ENCODE data around the gene AGRN. TPM values are rescaled to one million over a fixed set of nuclear protein-coding genes. Genes with fewer than 3 reads are reported as not detected.
A peak's percentile ranks its signal among the peaks of the same experiment; 100 is the strongest.

AGRN gene
- total RNA-seq, 4 donors from 2014 or later = 20.0 to 35.8 (median 32.0) TPM

GRCh38 chr1:995665-996633, 24.0 kb upstream of the AGRN start:
- Histone ChIP-seq H3K27ac (no peak overlapping the region), H3K27me3 (peaks cover 0 to 85% (median 3%) of the 10 kb centered on the region in 4 donors), H3K9me3 (peaks cover 0 to 14% (median 6%) of the 10 kb centered on the region in 3 donors), H3K4me3 (no peak overlapping the region), H3K36me3 (no peaks in the 10 kb centered on the region), H3K4me1 (peaks cover 11 to 43% (median 28%) of the 10 kb centered on the region in 3 donors)
- intact Hi-C loops (cut with DNase I) = no loop called here
- no peak for DNase-seq
- 35 to 68% methylated on average over 9 to 10 of the region's 30 CpGs for WGBS, 2 donors
- TF ChIP-seq POLR2A (IDR thresholded peaks at IDR 0.05) = no peak
- TF ChIP-seq CTCF (IDR thresholded peaks at IDR 0.05) = no peak

DNA sequence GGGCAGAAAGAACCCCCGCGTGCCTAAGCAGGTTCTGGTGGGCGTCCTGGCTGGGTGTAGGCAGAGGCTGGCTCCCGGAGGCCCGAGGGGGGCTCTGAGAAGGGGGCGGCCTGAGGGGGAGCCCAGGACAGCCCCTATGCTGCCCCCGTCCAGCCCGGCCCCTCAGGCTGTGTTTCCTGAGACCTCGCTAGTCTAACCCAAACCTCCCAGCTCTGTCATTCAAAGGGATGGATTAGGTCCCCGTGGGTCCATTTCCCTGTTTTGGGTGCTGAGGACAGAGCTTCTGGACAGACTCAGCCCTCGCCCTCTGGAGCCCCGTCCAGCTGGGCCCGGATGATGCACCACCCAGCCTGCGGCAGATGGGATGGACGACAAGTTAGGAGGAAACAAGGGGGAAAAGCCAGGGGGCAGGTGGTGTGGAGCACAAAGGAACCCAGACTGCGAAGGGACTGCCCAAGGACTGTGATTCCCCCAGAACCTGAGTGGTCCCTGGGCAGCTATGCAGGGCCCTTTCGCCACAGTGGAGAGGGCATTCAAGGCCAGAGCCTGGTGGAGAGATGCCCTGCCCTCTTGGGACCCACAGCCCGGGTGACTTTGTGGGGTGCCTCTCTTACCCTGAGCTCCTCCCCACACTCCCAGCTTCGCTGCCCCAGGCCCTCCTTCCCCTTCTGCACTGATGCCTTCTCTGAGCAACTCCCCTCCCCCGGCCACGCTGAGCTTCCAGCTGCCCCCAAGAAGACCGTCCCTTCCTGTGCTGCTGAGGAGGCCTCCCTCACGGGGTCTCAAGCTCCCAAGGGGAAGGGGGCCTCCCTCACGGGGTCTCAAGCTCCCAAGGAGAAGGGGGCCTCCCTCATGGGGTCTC, 22.8 kb upstream of the AGRN start:
- Histone ChIP-seq H3K27ac (no peak overlapping the region), H3K27me3 (peaks cover 0 to 89% (median 3%) of the 10 kb centered on the region in 4 donors), H3K36me3 (no peaks in the 10 kb centered on the region), H3K4me3 (no peak overlapping the region), H3K9me3 (peaks cover 0 to 7% (median 1%) of the 10 kb centered on the region in 3 donors), H3K4me1 (peaks cover 14 to 54% (median 37%) of the 10 kb centered on the region in 3 donors)
- intact Hi-C loops (cut with DNase I) = no loop called here
- TF ChIP-seq CTCF (IDR thresholded peaks at IDR 0.05) = no peak
- TF ChIP-seq POLR2A (IDR thresholded peaks at IDR 0.05) = no peak
- DNase-seq = no peak
- 56 to 90% methylated on average over 2 of the region's 24 CpGs for WGBS, 2 donors

DNA sequence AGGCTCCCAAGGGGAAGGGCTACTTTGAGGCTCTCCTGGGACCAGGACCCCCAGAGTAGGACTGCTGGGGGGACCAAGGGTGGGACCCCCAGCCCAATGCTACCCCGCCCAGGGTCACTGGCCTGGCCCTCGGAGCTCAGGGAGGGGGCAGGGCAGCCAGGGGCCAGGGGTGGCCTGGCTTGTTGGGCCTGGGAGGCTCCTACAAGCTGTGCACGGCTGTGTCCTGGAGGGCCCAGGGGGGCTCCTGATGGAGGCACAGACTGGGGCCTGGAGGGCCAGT, 22.3 kb upstream of the AGRN start:
- DNase-seq = no peak
- intact Hi-C loops (cut with DNase I) = no loop called here
- no peaks in the 10 kb centered on the region for H3K36me3 ChIP-seq
- WGBS, 2 donors = no CpG with 5 or more reads among the region's 3 CpGs
- H3K4me3 ChIP-seq = peak overlapping the region in 1 of 4 donors; percentile 78
- peaks cover 0 to 92% (median 3%) of the 10 kb centered on the region in 4 donors for H3K27me3 ChIP-seq
- peaks cover 14 to 55% (median 38%) of the 10 kb centered on the region in 3 donors for H3K4me1 ChIP-seq
- TF ChIP-seq CTCF (IDR thresholded peaks at IDR 0.05) = no peak
- TF ChIP-seq POLR2A (IDR thresholded peaks at IDR 0.05) = no peak
- H3K27ac ChIP-seq = no peak overlapping the region
- peaks cover 0 to 1% (median 0%) of the 10 kb centered on the region in 3 donors for H3K9me3 ChIP-seq

DNA sequence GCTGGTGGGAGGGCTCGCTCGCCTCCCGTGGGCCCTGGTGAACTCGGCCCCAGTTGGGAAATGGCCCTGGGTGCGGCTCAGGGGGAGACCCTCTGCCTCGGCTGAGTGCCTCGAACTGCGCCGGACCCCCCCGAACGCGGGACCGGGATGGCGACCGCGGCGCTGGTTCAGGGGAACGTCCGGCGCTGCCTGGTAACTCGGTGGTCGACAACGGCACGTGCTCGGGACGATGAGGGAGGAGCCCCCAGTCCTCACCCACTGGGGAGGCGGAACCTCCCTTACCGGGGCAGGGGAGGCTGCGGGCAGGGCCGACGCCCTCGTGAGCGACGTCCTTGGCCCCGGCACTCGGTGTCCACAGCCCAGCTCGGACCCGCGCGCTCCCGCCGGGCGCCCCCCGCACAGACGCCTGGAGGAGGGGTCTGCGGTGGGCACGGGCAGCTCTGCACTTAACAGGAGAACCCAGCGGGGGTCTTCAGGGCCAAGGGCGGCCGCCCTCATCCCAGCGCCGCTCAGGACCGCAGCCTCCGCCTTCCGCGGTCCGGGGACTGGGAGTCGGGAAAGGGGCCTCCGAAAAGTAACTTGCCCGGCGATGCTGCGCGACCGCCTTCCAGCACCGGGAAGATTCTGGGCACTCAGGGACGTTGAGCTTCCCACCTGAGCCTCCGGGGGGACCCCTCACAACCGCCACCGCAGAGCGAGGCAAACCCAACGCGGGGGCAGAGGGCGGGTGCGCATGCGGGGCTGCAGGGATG, 21.8 kb upstream of the AGRN start:
- peaks cover 14 to 55% (median 38%) of the 10 kb centered on the region in 3 donors for H3K4me1 ChIP-seq

More for the DNA sequence above, 21.8 kb upstream of the AGRN start:
- Histone ChIP-seq H3K27ac (peak overlapping the region in 2 of 4 donors; percentile 94 to 97), H3K4me3 (peak overlapping the region; percentile 59 to 78 (median 68)), H3K36me3 (no peaks in the 10 kb centered on the region), H3K9me3 (no peaks in the 10 kb centered on the region), H3K27me3 (peaks cover 0 to 92% (median 3%) of the 10 kb centered on the region in 4 donors)
- no CpG with 5 or more reads among the region's 75 CpGs for WGBS, 2 donors
- intact Hi-C loops (cut with DNase I) = no loop called here
- TF ChIP-seq CTCF (IDR thresholded peaks at IDR 0.05) (no peak), POLR2A (IDR thresholded peaks at IDR 0.05) (no peak)
- DNase-seq = no peak
